HL-60/S4 treated with phorbol 12-myristate 13-acetate at 8.2 ng/mL for 4 days and 3 days (cell line): ENCODE data around the gene ACSL5.
"Not testable (repeated sequence)": the region's sequence is repeated elsewhere in the genome, so short reads cannot be mapped to it uniquely, and the experiment has no call there.

Experiments
- in situ Hi-C: fragments of 300-500 bp; cut with MboI; formaldehyde crosslinking; loops from 2 replicates; pipeline ENCODE4 v1.15.0; 2022; ENCODE audit warnings: low sequenced_read_pairs

The ACSL5 gene

GRCh38 chr10:112456533-112456932, 82.6 kb downstream of the ACSL5 start:
- in situ Hi-C loops: no loop called here

DNA sequence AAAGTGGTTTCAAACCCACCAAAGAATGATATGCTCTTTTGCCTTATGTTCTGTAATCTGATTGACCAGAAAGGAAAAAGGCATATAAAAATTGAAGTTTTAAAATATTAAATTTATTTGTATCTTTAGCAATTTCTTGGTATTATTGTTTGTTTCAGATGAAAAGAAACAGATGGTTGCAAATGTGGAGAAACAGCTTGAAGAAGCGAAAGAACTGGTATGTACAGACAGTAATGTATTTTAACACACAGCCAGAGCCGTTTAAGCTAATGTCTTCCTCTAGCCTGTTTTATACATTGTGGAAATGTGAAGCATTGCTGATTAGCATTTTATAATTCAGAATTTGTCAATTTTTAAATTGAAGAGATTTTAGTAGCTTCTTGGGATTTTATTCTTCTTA, 86.5 kb downstream of the ACSL5 start:
- in situ Hi-C loops: no loop called here

GRCh38 chr10:112461029-112461887, 87.3 kb downstream of the ACSL5 start:
- in situ Hi-C loops: no loop called here

- in situ Hi-C loops: not testable (repeated sequence)
Measured at GRCh38 chr10:112464074-112464473, 90.2 kb downstream of the ACSL5 start.

- in situ Hi-C loops: no loop called here
Measured at GRCh38 chr10:112465299-112465883, 91.5 kb downstream of the ACSL5 start.

GRCh38 chr10:112466802-112467201, 92.9 kb downstream of the ACSL5 start:
- in situ Hi-C loops: no loop called here

- in situ Hi-C loops: no loop called here
Measured at GRCh38 chr10:112467541-112468075, 93.7 kb downstream of the ACSL5 start.

DNA sequence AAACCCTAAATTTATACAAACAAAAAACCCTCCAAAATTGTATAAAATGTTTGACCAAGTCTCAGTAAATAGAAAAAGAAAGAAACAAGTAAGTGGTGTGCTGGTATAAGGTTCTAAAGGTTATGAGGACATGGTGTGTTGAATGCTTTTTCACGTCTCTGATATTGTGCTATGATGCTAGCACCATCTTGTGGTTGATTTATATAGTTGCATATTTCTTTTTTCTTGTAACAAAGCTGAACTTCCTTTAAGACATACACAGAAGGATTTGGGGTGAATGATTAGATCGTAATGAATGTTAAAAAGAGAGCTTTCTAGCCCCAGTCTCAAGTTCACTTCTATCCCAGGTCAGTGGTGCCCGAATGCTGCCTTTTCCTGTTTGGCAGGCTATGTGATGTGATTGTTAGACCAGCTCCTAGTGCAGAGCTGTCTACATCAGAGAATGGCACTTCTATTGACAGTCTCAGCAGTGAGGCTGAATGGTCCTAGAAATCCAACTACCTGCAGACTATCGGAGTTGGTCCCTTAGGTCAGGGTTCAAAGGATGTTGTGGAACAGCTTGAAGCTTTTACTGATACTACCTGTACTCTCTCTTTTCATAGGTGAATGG, 98.1 kb downstream of the ACSL5 start:
- in situ Hi-C loops: no loop called here

- in situ Hi-C loops: no loop called here
Measured at GRCh38 chr10:112475575-112476218, 101.8 kb downstream of the ACSL5 start.
